H1 (cell line): ENCODE measurements around the gene FMN2. TPM values are rescaled to one million over a fixed set of nuclear protein-coding genes. Genes with fewer than 3 reads are reported as not detected.

Experiments used
- ASH2L ChIP-seq: fragments of 200-600, 300-600 bp; sonication (generic); IDR thresholded peaks from one replicate; pipeline ENCODE4 v1.7.1; 2017; ENCODE audit warnings: low read length
- BCL11A ChIP-seq, 2 experiments: IDR thresholded peaks; one replicate each; pipeline ENCODE4 v1.6.1; 2011; ENCODE audit warnings: low read depth in 2 of 2, low read length in 2 of 2, mild to moderate bottlenecking in 2 of 2
- CBX5 ChIP-seq: fragments of 300-800, 300-1000 bp; sonication (generic); IDR thresholded peaks from 2 replicates; pipeline ENCODE4 v1.7.1; 2016; ENCODE audit warnings: antibody characterized with exemption, low read length, low read depth
- CBX8 ChIP-seq: fragments of 300-800, 300-1000 bp; sonication (generic); IDR thresholded peaks from 2 replicates; pipeline ENCODE4 v1.7.1; 2016; ENCODE audit warnings: low read depth, low read length, borderline replicate concordance
- CEBPB ChIP-seq: IDR thresholded peaks from 2 replicates; pipeline ENCODE4 v1.6.1; 2012; ENCODE audit warnings: low read depth, low read length
- CTBP2 ChIP-seq: IDR thresholded peaks from 2 replicates; pipeline ENCODE4 v1.7.0; 2011; ENCODE audit warnings: borderline replicate concordance, mild to moderate bottlenecking, moderate library complexity, mixed read lengths, low read length; ENCODE audit not compliant: insufficient read depth, insufficient read length
- E2F6 ChIP-seq: IDR thresholded peaks from 2 replicates; pipeline ENCODE4 v1.6.1; 2012; ENCODE audit warnings: inconsistent platforms
- GABPA ChIP-seq: IDR thresholded peaks from 2 replicates; pipeline ENCODE4 v1.6.1; 2011; ENCODE audit warnings: mild to moderate bottlenecking, low read length, moderate library complexity, borderline replicate concordance; ENCODE audit not compliant: insufficient read depth
- JUN ChIP-seq: IDR thresholded peaks from 2 replicates; pipeline ENCODE4 v1.6.1; 2011; ENCODE audit warnings: low read depth, mild to moderate bottlenecking, improper control_type of control experiment, low read length
- KDM5A ChIP-seq: fragments of 200-600 bp; IDR thresholded peaks from 2 replicates; pipeline ENCODE4 v1.7.1; 2012; ENCODE audit warnings: mild to moderate bottlenecking, low read length, inconsistent platforms, mixed read lengths
- MAFK ChIP-seq: IDR thresholded peaks from 2 replicates; pipeline ENCODE4 v1.6.1; 2012; ENCODE audit warnings: low read depth, mild to moderate bottlenecking, improper control_type of control experiment, low read length
- NANOG ChIP-seq: IDR thresholded peaks from 2 replicates; pipeline ENCODE4 v1.6.1; 2011; ENCODE audit warnings: low read length, low read depth, mild to moderate bottlenecking, inconsistent platforms; ENCODE audit not compliant: insufficient read depth, poor library complexity, severe bottlenecking
- NRF1 ChIP-seq: IDR thresholded peaks from 2 replicates; pipeline ENCODE4 v1.6.1; 2011; ENCODE audit warnings: mild to moderate bottlenecking, low read depth, low read length, improper control_type of control experiment
- RFX5 ChIP-seq: IDR thresholded peaks from 2 replicates; pipeline ENCODE4 v1.6.1; 2011; ENCODE audit warnings: low read depth, low read length, improper control_type of control experiment, borderline replicate concordance
- RXRA ChIP-seq: IDR thresholded peaks from 2 replicates; pipeline ENCODE4 v1.6.1; 2011; ENCODE audit warnings: low read depth, mild to moderate bottlenecking, low read length, moderate library complexity; ENCODE audit not compliant: insufficient read depth
- SAP30 ChIP-seq: fragments of 300-600 bp; sonication (generic); IDR thresholded peaks from 2 replicates; pipeline ENCODE4 v1.7.1; 2012; ENCODE audit warnings: low read length, moderate library complexity, mild to moderate bottlenecking, inconsistent platforms; ENCODE audit not compliant: insufficient read depth, insufficient replicate concordance
- SP4 ChIP-seq: IDR thresholded peaks from 2 replicates; pipeline ENCODE4 v1.6.1; 2012; ENCODE audit warnings: low read length, inconsistent platforms
- SRF ChIP-seq: IDR thresholded peaks from 2 replicates; pipeline ENCODE4 v1.6.1; 2011; ENCODE audit warnings: mild to moderate bottlenecking, low read depth, low read length, moderate library complexity
- SUZ12 ChIP-seq: fragments of 200-600 bp; sonication (generic); IDR thresholded peaks from 2 replicates; pipeline ENCODE4 v1.6.1; 2012; ENCODE audit warnings: mild to moderate bottlenecking, inconsistent platforms, low read length, moderate library complexity, mixed read lengths
- TAF1 ChIP-seq: IDR thresholded peaks from 2 replicates; pipeline ENCODE4 v1.6.1; 2011; ENCODE audit warnings: mild to moderate bottlenecking, low read depth, low read length
- TAF7 ChIP-seq: optimal IDR thresholded peaks from 2 replicates; pipeline ENCODE3; 2011; ENCODE audit warnings: low read depth, mild to moderate bottlenecking, inconsistent platforms, low read length, moderate library complexity, borderline replicate concordance
- TCF12 ChIP-seq: IDR thresholded peaks from 2 replicates; pipeline ENCODE4 v1.6.1; 2011; ENCODE audit warnings: low read depth, mild to moderate bottlenecking, low read length
- TEAD4 ChIP-seq: IDR thresholded peaks from 2 replicates; pipeline ENCODE4 v1.6.1; 2012; ENCODE audit warnings: low read depth, low read length, inconsistent platforms, mixed read lengths
- polyA plus RNA-seq, 7 experiments: library from polyadenylated mRNA; depleted of rRNA in 3 of 7; stranded (reverse) in 5 of 7; unstranded in 2 of 7; fragments of >200 nt in 5 of 7; fragments of 200-250 nt in 2 of 7; gene quantifications; 1 replicate in 5 of 7; 2 replicates in 1 of 7; 4 replicates in 1 of 7; pipeline versions ENCODE4 v1.2.1 to v1.2.3, GENCODE V29; 2011 to 2013; ENCODE audit warnings: missing spikeins in 2 of 7, mixed read lengths in 2 of 7
- total RNA-seq: library from RNA; stranded (reverse); fragmentation: NEBNext Ultra II Directional; extraction: Animal tissue kit (Norgen Biotek cat#: 25700); gene quantifications from 2 replicates; pipeline ENCODE4 v1.2.1, GENCODE V29; 2021
- TF ChIP-seq, protein P1 (sequence below): IDR thresholded peaks from 2 replicates; pipeline ENCODE4 v1.6.1; 2011; ENCODE audit warnings: low read depth, mild to moderate bottlenecking, low read length; ENCODE audit not compliant: insufficient read depth

The FMN2 gene
- total and polyA plus RNA-seq, 2 of the 8 experiments (the other 6 are each of a cell fraction or from before 2014, with no cell fraction given), result 0.83 to 2.0 TPM

DNA sequence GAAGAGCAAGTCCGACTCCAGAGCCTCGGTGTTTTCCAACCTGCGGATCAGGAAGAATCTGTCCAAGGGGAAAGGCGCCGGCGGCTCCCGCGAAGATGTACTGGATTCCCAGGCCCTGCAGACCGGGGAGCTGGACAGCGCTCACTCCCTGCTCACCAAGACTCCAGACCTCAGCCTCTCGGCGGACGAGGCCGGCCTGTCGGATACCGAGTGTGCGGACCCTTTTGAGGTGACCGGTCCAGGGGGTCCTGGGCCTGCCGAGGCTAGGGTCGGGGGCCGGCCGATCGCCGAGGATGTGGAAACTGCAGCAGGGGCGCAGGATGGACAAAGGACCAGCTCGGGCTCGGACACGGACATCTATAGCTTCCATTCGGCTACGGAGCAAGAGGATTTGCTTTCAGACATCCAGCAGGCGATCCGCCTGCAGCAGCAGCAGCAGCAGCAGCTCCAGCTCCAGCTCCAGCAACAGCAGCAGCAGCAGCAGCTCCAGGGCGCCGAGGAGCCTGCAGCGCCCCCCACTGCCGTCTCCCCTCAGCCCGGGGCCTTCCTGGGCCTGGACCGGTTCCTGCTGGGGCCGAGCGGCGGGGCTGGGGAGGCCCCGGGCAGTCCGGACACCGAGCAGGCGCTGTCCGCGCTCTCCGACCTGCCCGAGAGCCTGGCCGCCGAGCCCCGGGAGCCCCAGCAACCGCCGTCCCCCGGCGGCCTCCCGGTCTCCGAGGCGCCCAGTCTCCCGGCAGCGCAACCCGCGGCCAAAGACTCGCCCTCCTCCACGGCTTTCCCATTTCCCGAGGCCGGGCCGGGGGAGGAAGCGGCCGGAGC lies 827 bp downstream of the FMN2 start (continued):
- TF ChIP-seq TAF1 (no peak), SRF (no peak), JUN (no peak), SUZ12 (peak; percentile 18; the same call in 1 of the 2 replicates), BCL11A (IDR thresholded peaks at IDR 0.05; ENCODE audit: low read depth in 2 of 2, low read length in 2 of 2) (no peak), CTBP2 (no peak), RFX5 (no peak), SAP30 (no peak), CBX5 (no peak), TCF12 (no peak), E2F6 (no peak), CBX8 (no peak), NANOG (no peak), CEBPB (no peak), TAF7 (no peak), KDM5A (no peak), NRF1 (no peak), RXRA (no peak), GABPA (no peak), ASH2L (peak; percentile 35), TEAD4 (no peak), MAFK (no peak), SP4 (no peak)
- TF ChIP-seq, protein P1, sequence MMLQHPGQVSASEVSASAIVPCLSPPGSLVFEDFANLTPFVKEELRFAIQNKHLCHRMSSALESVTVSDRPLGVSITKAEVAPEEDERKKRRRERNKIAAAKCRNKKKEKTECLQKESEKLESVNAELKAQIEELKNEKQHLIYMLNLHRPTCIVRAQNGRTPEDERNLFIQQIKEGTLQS, result no peak
